ENCODE data around the gene KIF21B. TPM values are rescaled to one million over a fixed set of nuclear protein-coding genes. Genes with fewer than 3 reads are reported as not detected.

Gene KIF21B
- total and polyA plus RNA-seq, 2 of the 8 experiments (the other 6 are each of a cell fraction or from before 2014, with no cell fraction given), result 10.8 to 26.5 TPM

DNA sequence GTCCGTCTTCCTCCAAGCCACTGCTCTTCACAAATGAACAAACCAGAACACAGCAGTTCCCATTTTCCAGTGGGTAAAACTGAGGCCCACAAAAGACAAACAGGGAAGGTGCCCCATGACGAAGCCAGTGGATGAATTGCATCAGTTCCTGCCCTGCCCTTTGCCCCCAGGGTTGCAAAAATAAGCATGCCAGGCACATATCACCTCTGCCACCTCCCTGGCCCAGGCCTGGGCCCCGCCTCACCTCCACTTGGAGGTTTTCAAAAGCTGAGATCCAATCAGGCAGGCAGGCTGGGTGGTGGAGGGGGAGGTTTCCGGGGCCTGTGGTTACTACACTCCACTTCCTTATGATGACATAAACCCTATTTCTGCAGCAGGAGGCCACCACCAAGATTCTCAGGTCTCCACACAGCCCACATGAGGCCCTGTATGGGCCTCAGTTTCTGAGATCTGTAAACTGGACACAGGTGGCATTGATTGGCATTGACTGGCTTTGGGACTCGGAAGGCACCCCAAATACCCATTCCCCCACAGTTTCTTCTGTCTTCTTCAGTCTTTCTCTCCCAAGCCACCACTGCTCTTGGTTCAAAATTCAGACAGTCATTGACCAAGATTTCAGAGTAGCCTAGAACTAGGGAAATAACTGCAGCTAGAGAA is 4.1 kb downstream of the KIF21B start (continued):
- TF ChIP-seq, protein P1, sequence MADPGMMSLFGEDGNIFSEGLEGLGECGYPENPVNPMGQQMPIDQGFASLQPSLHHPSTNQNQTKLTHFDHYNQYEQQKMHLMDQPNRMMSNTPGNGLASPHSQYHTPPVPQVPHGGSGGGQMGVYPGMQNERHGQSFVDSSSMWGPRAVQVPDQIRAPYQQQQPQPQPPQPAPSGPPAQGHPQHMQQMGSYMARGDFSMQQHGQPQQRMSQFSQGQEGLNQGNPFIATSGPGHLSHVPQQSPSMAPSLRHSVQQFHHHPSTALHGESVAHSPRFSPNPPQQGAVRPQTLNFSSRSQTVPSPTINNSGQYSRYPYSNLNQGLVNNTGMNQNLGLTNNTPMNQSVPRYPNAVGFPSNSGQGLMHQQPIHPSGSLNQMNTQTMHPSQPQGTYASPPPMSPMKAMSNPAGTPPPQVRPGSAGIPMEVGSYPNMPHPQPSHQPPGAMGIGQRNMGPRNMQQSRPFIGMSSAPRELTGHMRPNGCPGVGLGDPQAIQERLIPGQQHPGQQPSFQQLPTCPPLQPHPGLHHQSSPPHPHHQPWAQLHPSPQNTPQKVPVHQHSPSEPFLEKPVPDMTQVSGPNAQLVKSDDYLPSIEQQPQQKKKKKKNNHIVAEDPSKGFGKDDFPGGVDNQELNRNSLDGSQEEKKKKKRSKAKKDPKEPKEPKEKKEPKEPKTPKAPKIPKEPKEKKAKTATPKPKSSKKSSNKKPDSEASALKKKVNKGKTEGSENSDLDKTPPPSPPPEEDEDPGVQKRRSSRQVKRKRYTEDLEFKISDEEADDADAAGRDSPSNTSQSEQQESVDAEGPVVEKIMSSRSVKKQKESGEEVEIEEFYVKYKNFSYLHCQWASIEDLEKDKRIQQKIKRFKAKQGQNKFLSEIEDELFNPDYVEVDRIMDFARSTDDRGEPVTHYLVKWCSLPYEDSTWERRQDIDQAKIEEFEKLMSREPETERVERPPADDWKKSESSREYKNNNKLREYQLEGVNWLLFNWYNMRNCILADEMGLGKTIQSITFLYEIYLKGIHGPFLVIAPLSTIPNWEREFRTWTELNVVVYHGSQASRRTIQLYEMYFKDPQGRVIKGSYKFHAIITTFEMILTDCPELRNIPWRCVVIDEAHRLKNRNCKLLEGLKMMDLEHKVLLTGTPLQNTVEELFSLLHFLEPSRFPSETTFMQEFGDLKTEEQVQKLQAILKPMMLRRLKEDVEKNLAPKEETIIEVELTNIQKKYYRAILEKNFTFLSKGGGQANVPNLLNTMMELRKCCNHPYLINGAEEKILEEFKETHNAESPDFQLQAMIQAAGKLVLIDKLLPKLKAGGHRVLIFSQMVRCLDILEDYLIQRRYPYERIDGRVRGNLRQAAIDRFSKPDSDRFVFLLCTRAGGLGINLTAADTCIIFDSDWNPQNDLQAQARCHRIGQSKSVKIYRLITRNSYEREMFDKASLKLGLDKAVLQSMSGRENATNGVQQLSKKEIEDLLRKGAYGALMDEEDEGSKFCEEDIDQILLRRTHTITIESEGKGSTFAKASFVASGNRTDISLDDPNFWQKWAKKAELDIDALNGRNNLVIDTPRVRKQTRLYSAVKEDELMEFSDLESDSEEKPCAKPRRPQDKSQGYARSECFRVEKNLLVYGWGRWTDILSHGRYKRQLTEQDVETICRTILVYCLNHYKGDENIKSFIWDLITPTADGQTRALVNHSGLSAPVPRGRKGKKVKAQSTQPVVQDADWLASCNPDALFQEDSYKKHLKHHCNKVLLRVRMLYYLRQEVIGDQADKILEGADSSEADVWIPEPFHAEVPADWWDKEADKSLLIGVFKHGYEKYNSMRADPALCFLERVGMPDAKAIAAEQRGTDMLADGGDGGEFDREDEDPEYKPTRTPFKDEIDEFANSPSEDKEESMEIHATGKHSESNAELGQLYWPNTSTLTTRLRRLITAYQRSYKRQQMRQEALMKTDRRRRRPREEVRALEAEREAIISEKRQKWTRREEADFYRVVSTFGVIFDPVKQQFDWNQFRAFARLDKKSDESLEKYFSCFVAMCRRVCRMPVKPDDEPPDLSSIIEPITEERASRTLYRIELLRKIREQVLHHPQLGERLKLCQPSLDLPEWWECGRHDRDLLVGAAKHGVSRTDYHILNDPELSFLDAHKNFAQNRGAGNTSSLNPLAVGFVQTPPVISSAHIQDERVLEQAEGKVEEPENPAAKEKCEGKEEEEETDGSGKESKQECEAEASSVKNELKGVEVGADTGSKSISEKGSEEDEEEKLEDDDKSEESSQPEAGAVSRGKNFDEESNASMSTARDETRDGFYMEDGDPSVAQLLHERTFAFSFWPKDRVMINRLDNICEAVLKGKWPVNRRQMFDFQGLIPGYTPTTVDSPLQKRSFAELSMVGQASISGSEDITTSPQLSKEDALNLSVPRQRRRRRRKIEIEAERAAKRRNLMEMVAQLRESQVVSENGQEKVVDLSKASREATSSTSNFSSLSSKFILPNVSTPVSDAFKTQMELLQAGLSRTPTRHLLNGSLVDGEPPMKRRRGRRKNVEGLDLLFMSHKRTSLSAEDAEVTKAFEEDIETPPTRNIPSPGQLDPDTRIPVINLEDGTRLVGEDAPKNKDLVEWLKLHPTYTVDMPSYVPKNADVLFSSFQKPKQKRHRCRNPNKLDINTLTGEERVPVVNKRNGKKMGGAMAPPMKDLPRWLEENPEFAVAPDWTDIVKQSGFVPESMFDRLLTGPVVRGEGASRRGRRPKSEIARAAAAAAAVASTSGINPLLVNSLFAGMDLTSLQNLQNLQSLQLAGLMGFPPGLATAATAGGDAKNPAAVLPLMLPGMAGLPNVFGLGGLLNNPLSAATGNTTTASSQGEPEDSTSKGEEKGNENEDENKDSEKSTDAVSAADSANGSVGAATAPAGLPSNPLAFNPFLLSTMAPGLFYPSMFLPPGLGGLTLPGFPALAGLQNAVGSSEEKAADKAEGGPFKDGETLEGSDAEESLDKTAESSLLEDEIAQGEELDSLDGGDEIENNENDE (IDR thresholded peaks at IDR 0.05; ENCODE audit: insufficient replicate concordance, low read length), result no peak
- TF ChIP-seq RXRA (IDR thresholded peaks at IDR 0.05; ENCODE audit: insufficient read depth, low read depth, low read length) (no peak), CREB1 (IDR thresholded peaks at IDR 0.05) (no peak), JUN (IDR thresholded peaks at IDR 0.05; ENCODE audit: low read depth, low read length) (no peak), BACH1 (IDR thresholded peaks at IDR 0.05; ENCODE audit: low read length) (no peak), SP2 (IDR thresholded peaks at IDR 0.05; ENCODE audit: low read length) (no peak)
- TF ChIP-seq, protein P2, sequence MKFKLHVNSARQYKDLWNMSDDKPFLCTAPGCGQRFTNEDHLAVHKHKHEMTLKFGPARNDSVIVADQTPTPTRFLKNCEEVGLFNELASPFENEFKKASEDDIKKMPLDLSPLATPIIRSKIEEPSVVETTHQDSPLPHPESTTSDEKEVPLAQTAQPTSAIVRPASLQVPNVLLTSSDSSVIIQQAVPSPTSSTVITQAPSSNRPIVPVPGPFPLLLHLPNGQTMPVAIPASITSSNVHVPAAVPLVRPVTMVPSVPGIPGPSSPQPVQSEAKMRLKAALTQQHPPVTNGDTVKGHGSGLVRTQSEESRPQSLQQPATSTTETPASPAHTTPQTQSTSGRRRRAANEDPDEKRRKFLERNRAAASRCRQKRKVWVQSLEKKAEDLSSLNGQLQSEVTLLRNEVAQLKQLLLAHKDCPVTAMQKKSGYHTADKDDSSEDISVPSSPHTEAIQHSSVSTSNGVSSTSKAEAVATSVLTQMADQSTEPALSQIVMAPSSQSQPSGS (IDR thresholded peaks at IDR 0.05; ENCODE audit: low read length), result no peak
